ENCODE data around the gene TMEM44.

Gene TMEM44

DNA sequence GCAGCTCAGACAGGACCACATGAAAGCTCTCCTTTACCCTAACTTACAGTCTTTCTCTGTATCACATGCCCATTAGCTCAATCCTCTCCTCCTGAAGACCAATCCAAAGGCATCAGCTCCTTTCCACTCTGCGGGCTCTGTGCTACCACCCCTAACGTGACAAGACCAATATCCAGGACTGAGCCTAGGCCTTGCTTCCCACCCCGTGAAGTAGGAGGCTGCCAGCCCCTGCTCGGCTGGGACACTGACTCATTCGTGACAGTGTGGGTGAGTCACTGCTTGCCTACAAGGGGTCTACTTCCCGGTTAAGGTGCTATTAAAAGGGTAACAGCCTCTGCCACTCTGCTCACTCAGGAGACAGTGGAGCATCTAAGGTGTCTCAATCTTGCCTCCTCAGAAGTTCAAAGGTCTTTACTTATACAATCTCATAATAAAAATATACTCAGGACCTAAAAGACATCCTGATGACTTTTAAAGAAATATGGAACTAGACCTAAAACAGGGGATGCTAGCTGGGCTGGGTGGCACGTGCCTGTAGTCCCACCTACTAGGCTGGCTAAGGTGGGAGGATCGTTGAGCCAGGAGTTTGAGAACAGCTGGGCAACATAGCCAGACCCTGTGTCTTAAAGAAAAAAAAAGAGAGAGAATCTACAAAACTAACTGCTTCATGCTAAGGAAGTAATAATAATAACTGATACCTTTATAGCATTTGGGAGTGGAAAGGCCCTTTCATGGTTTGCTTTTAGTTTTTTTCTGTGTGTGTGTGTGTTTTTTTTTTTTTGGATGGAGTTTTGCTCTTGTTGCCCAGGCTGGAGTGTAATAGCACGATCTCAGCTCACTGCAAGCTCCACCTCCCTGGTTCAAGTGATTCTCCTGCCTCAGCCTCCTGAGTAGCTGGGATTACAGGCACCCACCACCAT lies 55.0 kb downstream of the TMEM44 start:
- no peak for DNase-seq (ENCODE audit: low spot score)

DNA sequence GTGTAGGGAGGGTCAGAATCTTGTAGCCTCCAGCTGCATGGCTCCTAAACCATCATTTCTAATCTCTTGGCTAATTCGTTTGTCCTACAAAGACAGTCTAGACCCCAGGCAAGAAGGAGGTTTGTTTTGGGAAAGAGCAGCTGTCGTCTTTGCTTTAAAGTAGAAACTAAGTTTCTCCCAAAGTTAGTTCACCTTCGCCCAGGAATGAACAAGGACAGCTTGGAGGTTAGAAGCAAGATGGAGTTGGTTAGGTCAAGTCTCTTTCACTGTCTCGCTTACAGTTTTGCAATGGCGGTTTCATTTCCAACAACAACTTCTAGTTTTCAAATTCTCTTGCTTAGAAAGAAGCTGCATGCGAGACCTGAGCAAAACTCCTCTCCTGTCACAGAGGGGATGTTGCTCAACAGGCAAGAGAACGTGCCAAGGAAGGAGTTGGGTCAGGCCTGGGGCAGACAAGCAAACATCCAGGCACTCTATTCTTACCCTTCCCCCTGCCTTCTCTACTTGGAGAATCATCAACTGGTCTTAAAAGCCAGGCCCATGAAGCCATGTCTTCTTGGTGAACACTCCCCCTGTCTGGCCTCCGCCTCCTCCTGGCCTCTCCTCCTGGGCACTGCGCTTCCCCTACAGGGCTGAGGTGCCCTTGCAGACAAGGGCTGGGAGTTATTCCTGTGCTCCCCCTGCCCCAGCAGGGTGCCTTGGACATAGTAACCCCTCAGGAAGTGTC lies 57.6 kb downstream of the TMEM44 start:
- no peak for DNase-seq (ENCODE audit: low spot score)

DNA sequence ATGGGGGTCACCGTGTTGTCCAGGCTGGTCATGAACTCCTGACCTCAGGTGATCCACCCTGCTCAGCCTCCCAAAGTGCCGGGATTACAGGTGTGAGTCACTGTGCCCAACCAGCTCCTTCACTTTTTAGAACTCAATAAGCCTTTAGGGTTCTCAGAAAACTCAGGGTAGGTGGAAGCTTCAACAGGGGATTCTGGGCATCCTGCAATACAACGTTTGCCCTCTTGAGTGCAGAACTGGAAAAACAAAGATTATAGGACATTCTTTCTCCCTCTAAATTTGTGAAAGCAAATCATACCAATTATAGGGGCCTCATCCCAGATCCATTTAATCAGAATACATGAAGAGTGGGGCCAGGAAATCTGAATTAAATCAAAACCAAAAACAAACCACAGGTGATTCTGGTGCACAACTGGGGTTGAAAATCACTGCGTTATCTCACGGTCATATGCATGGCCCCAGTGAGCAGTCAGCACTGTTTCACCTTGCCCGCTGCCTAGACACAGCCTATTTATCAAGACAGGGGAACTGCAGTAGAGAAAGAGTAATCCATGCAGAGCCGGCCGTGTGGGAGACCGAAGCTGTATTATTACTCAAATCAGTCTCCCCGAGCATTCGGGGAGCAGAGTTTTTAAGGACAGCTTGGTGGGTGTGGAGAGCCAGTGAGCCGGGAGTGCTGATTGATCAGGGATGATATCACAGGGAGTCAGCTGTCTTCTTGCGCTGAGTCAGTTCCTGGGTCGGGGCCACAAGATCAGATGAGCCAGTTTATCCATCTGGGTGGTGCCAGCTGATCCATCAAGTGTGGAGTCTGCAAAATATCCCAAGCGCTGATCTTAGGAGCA lies 58.4 kb downstream of the TMEM44 start:
- no peak for DNase-seq (ENCODE audit: low spot score)

DNA sequence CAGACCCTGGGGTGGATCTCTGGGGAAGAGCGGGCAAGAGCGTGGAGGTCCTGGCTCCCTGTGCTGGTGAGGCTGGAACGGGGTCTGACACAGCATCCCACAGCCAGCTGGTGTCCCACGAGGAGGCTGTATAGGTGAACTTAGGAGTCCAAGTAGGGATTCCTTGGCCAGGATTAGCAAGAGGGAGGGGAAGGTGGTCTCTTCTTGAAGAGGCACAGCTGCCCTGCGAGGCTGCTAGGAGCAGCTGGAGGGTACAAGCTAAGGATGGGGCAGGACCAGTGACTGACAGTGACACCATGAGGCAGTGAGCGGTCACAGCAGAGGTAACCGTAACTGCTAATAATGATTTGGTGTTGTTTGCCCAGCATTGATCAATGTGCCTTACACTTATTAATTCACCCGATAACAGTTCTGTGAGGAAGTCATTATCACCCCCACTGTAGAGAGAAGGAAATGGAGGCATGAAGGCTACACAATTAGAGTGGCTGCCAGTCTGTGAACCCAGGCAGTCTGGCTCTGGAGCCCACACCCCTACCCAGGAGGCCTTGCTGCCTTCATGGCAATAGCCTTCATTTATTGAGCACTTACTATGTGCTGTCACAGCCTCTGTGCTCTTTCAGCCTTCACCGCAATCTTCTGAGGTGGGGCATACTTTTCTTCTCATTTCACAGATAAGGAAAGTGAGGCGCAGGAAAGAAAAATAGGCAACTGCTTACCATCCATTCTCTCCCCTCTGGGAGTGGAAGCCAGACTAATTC lies 59.4 kb downstream of the TMEM44 start:
- peak; percentile 59 for DNase-seq (ENCODE audit: low spot score)

DNA sequence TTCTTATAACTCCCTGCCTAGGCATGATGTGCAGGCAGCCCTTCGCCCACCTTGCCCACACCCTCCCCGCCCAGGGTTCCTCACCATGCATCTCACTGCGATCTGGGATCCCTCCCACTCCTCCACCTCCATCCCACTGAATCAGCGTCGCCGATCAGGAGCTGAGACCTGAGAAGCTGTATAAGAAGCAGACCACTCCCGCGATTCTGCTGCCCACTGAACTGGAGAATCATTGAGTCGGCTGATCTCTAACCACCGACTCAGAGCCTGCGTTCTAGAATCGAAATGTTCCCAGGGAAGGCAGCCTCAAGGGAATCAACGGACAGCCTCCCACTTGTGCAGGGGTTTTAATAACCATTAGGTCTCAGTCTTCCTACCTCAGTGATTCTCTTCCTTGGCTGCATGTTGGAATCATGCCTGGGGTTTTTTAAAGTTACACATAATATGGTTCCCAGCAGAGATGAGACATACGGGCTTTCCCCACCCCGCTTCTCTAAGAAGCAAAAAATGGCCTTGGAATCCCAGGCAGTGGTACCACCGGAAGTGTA lies 60.2 kb downstream of the TMEM44 start:
- DNase-seq (ENCODE audit: low spot score): no peak

DNA sequence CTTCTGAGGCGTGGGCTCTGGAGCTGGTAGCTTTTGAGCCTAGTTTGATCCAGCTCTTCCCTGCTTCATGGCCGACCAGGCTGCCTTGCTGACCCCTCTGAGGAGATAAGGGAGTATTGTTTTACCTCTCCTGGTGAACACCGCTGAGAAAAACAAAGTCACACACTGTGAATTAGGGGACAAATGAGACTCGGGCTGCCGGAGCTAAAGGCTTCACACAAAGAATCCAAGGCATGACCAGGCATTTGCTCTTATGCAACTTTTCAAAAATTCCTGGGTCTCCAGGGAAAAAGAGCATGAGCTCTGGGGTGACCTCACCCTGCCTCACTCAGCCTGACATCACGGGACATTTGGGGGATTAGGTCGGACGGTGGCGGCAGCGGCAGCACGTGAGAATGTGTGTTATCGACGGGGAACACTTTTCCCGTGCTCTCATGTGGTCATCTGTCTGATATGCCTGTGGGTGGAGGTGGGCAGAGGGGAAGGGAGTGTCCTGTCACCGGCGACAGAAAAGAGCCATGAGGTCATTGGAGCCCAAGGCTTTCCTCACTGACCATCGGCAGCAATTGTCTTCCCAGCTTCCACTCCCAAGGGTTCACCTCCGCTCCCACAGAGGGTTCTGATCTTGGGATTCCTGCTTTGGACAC lies 61.0 kb downstream of the TMEM44 start:
- DNase-seq (ENCODE audit: low spot score): no peak

DNA sequence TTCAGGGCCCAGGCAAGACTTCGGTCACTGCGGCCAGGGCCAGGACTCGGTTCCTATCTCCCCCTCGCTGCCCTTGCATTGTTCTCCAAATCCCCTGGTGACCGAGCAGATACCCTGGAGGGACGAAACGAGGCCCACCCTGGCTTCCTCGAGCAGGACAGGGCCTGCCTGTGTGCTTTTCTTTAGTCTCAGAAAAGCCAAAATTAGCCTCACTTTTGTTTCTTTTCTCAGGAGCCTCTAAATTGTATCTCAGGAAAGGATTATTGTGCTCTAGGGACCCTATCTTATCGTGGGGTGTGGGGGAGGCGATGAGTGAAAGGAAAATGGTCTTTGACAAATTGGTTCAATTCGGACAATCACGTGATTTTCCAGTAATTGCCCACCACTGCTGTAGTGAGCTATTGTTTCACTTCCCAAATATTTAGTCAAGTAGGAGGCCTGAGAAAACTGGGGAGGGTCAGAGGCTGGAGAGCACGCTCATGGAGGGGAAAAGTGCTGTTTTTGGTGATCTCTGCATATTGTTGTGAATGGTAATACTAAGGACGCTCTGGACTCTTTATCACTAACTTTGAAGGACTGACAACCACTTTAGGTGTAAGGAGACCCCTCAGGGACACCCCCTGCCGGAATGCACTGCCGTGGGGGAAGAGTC lies 61.6 kb downstream of the TMEM44 start:
- no peak for DNase-seq (ENCODE audit: low spot score)

DNA sequence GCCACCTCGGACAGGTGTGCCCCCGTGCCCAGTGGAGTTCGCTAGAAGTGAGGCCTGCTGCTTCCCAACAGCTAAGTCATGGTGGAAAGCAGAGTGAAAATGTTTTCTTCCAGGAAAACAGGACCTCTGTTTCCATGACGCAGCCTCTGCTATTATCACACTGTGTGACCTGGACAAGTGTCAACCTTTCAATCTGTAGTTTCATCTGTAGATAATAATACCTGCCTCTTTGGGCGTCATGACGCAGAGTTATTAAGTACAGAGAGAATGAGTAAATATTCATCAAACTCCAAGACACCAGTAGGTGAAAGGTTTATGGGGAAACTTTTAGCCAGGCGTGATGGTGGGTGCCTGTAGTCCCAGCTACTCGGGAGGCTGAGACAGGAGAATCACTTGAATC lies 62.3 kb downstream of the TMEM44 start:
- no peak for DNase-seq (ENCODE audit: low spot score)

DNA sequence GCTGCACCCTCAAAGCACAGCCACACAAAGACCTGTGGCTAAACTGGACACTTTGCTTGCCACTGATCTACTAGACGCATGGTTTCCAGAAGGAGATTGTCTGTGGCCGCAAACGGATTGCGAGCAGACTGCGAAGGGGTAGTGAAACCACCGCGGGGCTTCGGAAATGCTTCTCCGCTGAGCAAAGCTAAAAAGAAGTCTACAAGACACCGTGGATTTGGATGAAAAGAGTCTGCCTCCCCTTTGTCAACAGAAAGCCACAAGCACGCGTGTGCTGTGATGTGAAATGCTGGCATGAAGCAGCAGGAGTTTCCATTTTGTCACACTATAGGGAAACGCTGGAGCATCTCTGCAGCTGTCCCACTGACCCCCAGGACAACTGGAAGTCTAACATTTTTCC lies 63.0 kb downstream of the TMEM44 start:
- DNase-seq (ENCODE audit: low spot score): no peak

DNA sequence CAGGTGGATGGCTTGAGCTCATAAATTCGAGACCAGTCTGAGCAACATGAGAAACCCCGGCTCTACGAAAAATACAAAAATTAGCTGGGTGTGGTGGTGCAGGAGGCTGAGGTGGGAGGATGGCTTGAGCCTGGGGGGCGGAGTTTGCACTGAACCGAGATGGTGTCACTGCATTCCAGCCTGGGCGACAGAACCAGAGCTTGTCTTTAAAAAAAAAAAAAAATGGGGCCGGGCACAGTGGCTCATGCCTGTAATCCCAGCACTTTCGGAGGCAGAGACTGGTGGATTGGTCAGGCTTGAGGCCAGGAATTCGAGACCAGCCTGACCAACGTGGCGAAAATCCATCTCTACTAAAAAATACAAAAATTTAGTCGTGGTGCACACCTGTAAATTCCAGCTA lies 64.0 kb downstream of the TMEM44 start:
- DNase-seq (ENCODE audit: low spot score): no peak

DNA sequence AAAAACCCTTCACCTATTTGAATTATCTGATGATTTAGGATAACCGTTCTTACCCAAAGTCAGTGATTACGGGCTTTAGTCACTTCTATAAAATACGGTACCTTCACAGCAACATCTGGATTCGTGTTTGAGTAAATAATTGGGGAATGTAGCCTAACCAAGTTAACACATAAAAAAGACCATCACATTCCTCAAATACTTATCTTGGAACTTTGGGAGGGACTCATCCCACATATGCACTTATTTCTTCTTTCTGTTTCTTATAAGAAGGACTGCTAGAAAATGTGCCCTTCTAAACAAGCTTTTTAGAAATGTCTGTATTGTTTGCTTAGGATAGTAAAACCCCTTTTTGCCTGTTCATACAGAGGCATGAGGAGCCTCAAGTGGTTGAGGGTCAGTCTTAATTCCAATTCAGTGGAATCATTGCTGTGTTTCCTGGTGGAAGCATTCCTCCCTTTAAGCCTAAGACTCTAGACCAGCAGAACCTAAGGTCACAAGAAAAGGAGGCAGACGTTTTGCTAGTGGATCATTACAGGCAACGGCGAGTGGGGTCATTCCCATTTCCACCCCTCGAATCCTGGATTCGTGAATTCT lies 67.5 kb downstream of the TMEM44 start:
- DNase-seq (ENCODE audit: low spot score): no peak

DNA sequence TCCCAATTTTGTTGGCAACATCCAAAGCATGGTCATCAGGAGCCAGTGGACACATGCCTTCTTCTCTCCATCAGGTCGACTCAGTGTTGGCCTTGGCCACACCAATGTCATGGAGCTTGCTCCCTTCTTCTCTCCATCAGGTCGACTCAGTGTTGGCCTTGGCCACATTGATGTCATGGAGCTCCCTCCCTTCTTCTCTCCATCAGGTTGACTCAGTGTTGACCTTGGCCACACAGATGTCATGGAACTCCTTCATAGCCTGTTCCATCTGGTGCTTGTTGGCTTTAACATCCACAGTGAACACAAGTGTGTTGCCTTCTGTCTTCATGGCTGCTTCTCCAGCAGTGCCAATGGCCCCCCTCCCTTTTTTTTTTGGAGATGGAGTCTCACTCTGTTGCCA lies 70.2 kb downstream of the TMEM44 start:
- no peak for DNase-seq (ENCODE audit: low spot score)

DNA sequence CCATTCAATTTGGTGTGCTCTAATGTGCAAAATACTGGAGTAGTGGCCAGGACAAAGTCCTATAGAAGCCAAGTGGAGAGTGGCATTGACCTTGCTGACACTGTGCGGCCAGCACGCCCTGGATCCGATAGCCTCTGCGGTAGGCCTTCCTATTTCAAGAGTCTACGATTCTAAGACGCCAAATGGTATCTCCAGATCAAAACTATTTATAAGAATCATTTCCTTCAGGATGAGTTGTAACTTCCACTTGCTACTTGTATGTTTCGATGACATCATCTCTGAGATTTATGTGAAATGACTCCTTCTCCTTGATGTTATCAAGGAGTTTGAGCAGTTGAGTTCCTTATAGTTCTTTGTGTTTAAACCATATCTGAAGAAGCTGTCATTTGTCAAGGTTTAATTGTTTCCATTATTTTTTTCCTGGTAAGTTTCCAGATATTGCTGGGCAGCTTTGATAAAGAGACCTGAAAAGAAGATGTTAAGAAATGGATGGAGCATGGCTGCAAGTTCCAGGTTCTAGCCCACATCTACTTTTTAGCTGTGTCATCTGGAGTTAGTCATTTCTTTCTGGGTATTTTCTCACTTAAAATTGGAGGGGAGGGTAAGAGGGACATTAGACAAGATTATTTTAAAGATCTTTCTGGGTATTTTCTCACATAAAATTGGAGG lies 71.8 kb downstream of the TMEM44 start:
- DNase-seq (ENCODE audit: low spot score): no peak

DNA sequence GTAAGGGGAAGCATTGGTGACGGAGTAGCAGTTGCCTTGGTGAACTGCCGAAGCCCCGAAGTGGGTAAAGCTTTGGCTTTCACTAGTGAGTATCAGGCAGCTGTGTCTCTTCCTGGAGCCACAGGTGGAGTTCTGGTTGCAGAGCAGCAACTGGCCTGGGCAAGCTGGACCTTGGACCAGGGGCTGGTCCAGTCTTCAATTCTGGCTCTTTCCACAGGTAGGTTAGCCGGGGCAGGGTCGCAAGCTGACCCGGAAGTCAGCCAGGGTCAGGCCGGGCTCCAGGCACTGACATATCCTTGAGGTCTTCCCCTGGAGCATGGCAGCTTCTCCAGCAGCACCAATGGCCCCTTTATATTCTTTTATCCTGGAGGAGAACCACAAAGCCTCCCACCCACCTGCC lies 73.2 kb downstream of the TMEM44 start:
- DNase-seq (ENCODE audit: low spot score): no peak

DNA sequence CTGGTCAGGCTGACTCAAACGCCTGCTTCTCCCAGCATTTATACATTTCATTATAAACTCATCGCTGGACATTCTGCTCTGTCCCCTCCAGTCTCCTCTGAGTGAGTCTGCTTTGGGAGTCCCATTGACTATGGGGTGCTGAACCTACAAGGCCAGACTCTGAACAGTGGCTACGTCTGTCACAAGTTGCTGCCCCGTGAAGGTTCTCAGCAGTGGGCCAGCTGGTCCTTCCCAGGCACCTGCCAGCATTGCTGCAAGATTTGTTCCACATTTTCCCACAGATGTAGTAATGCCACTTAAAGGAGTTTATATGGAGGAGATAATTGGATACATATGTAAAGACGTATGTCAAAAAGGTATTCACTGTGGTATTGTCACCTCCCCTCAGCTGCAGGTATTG lies 73.7 kb downstream of the TMEM44 start:
- no peak for DNase-seq (ENCODE audit: low spot score)

DNA sequence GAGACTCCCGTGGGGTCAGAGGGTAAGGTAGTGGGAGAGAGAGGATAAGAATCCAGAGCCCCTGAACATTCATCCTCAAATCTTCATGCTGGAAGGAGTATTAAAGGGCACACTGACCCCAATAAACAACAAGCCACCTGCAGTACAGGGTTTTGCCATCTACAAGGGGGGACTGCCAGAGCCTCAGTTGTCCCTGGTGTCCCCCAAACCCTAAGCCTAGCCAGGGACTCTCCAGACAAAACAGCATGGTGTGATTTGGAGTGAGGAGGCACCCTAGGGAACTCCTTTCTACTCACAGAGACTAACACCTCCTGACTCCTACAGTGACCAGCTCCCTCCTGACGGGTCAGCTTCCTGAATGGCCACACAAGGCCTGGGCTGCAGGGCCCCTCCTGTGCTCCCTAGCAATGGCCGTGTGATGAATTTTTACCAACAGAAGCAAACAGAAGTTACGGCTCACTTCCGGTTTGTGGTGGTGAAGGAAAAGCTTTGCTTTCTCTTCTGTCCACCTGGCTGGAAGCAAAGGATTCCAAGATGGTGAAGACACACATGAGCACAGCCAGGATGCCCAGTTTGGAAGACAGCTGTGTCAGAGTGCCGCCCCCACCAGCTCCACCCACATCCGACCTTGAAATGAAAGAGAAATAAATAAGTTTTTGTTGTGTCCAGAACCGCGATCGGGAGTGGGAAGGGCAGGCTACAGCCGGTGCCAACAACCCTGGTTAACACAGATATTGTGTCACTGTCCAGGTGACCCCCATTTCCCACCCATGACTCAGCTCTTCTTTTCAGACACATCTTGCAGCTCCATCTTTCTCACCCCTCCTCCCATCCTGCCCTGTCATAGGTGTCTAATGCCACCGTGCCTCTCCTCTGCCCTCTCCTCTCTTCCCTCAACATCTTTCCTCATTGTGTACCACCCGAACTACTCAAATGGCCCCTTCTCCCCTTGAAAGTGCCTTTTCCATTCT lies 76.8 kb downstream of the TMEM44 start:
- DNase-seq (ENCODE audit: low spot score): no peak

DNA sequence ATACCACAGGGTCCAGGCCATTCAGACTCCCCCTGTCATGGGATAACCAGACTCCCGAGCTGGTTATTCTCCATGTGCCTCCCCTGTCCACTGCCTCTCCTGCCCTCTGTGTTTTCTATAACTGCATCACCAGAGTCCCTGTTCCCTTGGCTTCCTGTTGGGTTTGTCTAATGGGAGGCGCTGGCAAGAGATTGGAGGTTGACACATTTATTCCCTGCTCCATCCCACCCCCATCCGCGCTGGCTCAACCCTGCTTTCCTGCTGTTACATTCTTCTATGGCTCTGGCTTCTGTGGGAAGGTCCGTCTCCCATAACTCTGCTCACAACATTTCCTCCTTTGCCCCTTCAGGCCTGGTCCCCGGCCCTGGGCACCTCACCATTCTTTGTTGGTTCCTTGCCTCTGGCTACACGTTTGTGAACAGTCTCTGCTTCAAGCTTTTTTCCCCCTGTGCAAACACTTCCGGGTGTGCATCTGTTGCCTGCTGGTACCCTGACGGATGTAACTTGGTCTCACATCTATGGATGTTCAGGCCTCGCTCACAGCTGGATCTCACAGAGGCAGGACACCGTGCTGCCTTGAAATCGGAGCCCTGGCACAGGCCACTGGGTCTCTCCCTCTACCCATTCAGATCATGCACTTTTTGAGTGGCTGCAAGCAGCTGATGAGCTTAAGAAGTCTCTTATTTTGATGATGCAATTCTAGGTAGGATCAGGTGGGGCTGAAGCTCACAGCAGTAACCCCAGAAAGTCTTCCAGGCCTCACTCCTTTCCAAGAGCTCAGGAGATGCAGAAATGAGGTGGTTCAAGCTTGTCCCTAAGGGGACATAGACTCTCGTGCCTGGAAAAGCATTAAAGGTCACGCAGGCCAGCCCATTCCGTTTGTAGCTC lies 77.8 kb downstream of the TMEM44 start:
- DNase-seq (ENCODE audit: low spot score): no peak

Measured in germinal center (tissue), 1 donor.